H1 (cell line): ENCODE measurements around the gene MYO1G. TPM values are rescaled to one million over a fixed set of nuclear protein-coding genes. Genes with fewer than 3 reads are reported as not detected.

ENCODE experiments used
- CTCF ChIA-PET: fragments of 300-600 bp; sonication (Branson Sonifier 250); formaldehyde crosslinking; loops from one replicate; lab custom pipeline; 2021; ENCODE audit not compliant: partially characterized antibody; lab: Charles Lee
- POLR2A ChIA-PET: fragments of 300-600 bp; sonication (Branson Sonifier 250); formaldehyde crosslinking; loops from one replicate; lab custom pipeline; 2021; ENCODE audit warnings: inconsistent platforms; ENCODE audit not compliant: partially characterized antibody; lab: Charles Lee
- DNase-seq, 2 experiments: peaks; one replicate each; pipeline versions ENCODE4 v3.0.0 to v3.0.0-alpha.2; 2010 to 2022; ENCODE audit warnings: low spot score in 2 of 2, low read depth in 1 of 2, mixed read lengths in 1 of 2
- FAIRE-seq: peaks from 2 replicates; lab custom pipeline; 2011; peaks lifted over from hg19 to GRCh38; lab: Jason Lieb, UNC
- H2AFZ ChIP-seq: 2 replicates; pipeline ENCODE4 v1.8.1; 2012; ENCODE audit warnings: low read length, inconsistent platforms
- H2AK5ac ChIP-seq: 2 replicates; pipeline ENCODE4 v1.6.1; 2013; ENCODE audit warnings: low read depth, low read length
- H2BK120ac ChIP-seq: replicated peaks from 2 replicates; pipeline ENCODE3; 2013; ENCODE audit warnings: low read depth, low read length, inconsistent platforms
- H2BK12ac ChIP-seq: 2 replicates; pipeline ENCODE4 v1.6.1; 2013; ENCODE audit warnings: low read depth, low read length
- H2BK15ac ChIP-seq: 2 replicates; pipeline ENCODE4 v1.6.1; 2013; ENCODE audit warnings: low read length
- H2BK20ac ChIP-seq: 2 replicates; pipeline ENCODE4 v1.6.1; 2013; ENCODE audit warnings: low read length
- H2BK5ac ChIP-seq: 2 replicates; pipeline ENCODE4 v1.6.1; 2013; ENCODE audit warnings: low read depth, low read length
- H3K14ac ChIP-seq: 2 replicates; pipeline ENCODE4 v1.6.1; 2013; ENCODE audit warnings: inconsistent platforms; ENCODE audit not compliant: insufficient read length
- H3K18ac ChIP-seq: 2 replicates; pipeline ENCODE4 v1.6.1; 2013; ENCODE audit warnings: low read length; ENCODE audit errors: extremely low read depth
- H3K23ac ChIP-seq: 2 replicates; pipeline ENCODE4 v1.6.1; 2013; ENCODE audit warnings: inconsistent platforms; ENCODE audit not compliant: insufficient read length
- H3K23me2 ChIP-seq: 2 replicates; pipeline ENCODE4 v1.6.1; 2013; ENCODE audit warnings: low read depth, low read length
- H3K27ac ChIP-seq: 2 replicates; pipeline ENCODE4 v1.6.1; 2011; ENCODE audit warnings: low read depth, low read length, inconsistent platforms
- H3K27me3 ChIP-seq, 4 experiments: replicated peaks in 1 of 4; 1 replicate in 1 of 4; 2 replicates in 3 of 4; pipeline versions ENCODE4 v1.6.1 to v1.8.1; 2011 to 2013; ENCODE audit warnings: low read length in 3 of 4, mild to moderate bottlenecking in 3 of 4, inconsistent platforms in 2 of 4, mixed read lengths in 2 of 4, moderate library complexity in 1 of 4; ENCODE audit not compliant: control insufficient read depth in 3 of 4, insufficient read depth in 3 of 4; ENCODE audit errors: extremely low read depth in 1 of 4
- H3K36me3 ChIP-seq, 4 experiments: 2 replicates each; pipeline versions ENCODE4 v1.6.1 to v1.8.1; 2011 to 2013; ENCODE audit warnings: mild to moderate bottlenecking in 4 of 4, low read length in 3 of 4, moderate library complexity in 2 of 4, control low read depth in 1 of 4, inconsistent platforms in 1 of 4; ENCODE audit not compliant: insufficient read depth in 4 of 4, control insufficient read depth in 2 of 4
- H3K4ac ChIP-seq: replicated peaks from 2 replicates; pipeline ENCODE3; 2013; ENCODE audit warnings: low read length, low read depth, mixed read lengths, inconsistent platforms; ENCODE audit not compliant: insufficient read length
- H3K4me1 ChIP-seq, 4 experiments: replicated peaks in 1 of 4; 1 replicate in 1 of 4; 2 replicates in 3 of 4; pipeline versions ENCODE4 v1.6.1 to v1.8.1; 2011 to 2013; ENCODE audit warnings: low read length in 3 of 4, inconsistent platforms in 2 of 4, mixed read lengths in 1 of 4; ENCODE audit not compliant: insufficient read depth in 4 of 4, control insufficient read depth in 3 of 4
- H3K4me2 ChIP-seq, 2 experiments: 2 replicates each; pipeline versions ENCODE4 v1.6.1 to v1.8.1; 2011 to 2013; ENCODE audit warnings: low read depth in 2 of 2, low read length in 2 of 2, control low read depth in 1 of 2, inconsistent platforms in 1 of 2, mild to moderate bottlenecking in 1 of 2; ENCODE audit not compliant: insufficient read depth in 1 of 2
- H3K4me3 ChIP-seq, 4 experiments: fragments of 200-600, 300-600 bp in 1 of 4; sonication (generic), shearing (Covaris generic), sonication (Bioruptor Twin) in 1 of 4; 2 replicates each; pipeline versions ENCODE4 v1.5.1 to v1.8.1; 2011 to 2016; ENCODE audit warnings: low read length in 4 of 4, low read depth in 3 of 4, control low read depth in 2 of 4, inconsistent platforms in 2 of 4, mild to moderate bottlenecking in 2 of 4, mixed read lengths in 1 of 4, moderate library complexity in 1 of 4; ENCODE audit not compliant: insufficient read depth in 2 of 4; ENCODE audit errors: extremely low read depth in 1 of 4
- H3K56ac ChIP-seq: replicated peaks from 2 replicates; pipeline ENCODE3; 2013; ENCODE audit warnings: low read depth, mild to moderate bottlenecking, mixed read lengths, low read length, inconsistent platforms; ENCODE audit not compliant: insufficient read length
- H3K79me1 ChIP-seq: 2 replicates; pipeline ENCODE4 v1.6.1; 2013; ENCODE audit warnings: low read depth, low read length, control low read depth
- H3K79me2 ChIP-seq, 2 experiments: 2 replicates each; pipeline versions ENCODE4 v1.6.1 to v1.8.1; 2012 to 2013; ENCODE audit warnings: low read length in 2 of 2, mild to moderate bottlenecking in 2 of 2, inconsistent platforms in 1 of 2; ENCODE audit not compliant: insufficient read depth in 2 of 2, control insufficient read depth in 1 of 2
- H3K9ac ChIP-seq, 4 experiments: replicated peaks in 1 of 4; 1 replicate in 1 of 4; 2 replicates in 3 of 4; pipeline versions ENCODE4 v1.6.1 to v1.8.1; 2011 to 2013; ENCODE audit warnings: low read depth in 3 of 4, low read length in 3 of 4, control low read depth in 2 of 4, mild to moderate bottlenecking in 2 of 4, moderate library complexity in 2 of 4, inconsistent platforms in 1 of 4; ENCODE audit errors: extremely low read depth in 1 of 4
- H3K9me3 ChIP-seq, 2 experiments: 2 replicates each; pipeline versions ENCODE4 v1.6.1 to v1.8.1; 2012 to 2013; ENCODE audit warnings: mild to moderate bottlenecking in 2 of 2, moderate library complexity in 2 of 2, control low read depth in 1 of 2, inconsistent platforms in 1 of 2, low read depth in 1 of 2, low read length in 1 of 2, mixed read lengths in 1 of 2; ENCODE audit not compliant: insufficient read depth in 2 of 2
- H4K20me1 ChIP-seq, 2 experiments: replicated peaks in 1 of 2; 2 replicates each; pipeline versions ENCODE3 to v1.8.1; 2011 to 2013; ENCODE audit warnings: inconsistent platforms in 2 of 2, low read length in 2 of 2, mild to moderate bottlenecking in 1 of 2; ENCODE audit not compliant: insufficient read depth in 2 of 2, control insufficient read depth in 1 of 2
- H4K5ac ChIP-seq: 2 replicates; pipeline ENCODE4 v1.6.1; 2013; ENCODE audit warnings: low read length, low read depth, mixed read lengths, inconsistent platforms; ENCODE audit not compliant: insufficient read length
- H4K8ac ChIP-seq: 2 replicates; pipeline ENCODE4 v1.8.0; 2013; ENCODE audit warnings: mild to moderate bottlenecking, moderate library complexity, low read length, inconsistent platforms; ENCODE audit not compliant: insufficient read depth; ENCODE audit errors: extremely low read depth
- H4K91ac ChIP-seq: replicated peaks from 2 replicates; pipeline ENCODE3; 2013; ENCODE audit warnings: low read length, mixed read lengths, inconsistent platforms; ENCODE audit not compliant: insufficient read length
- CEBPB ChIP-seq: IDR thresholded peaks from 2 replicates; pipeline ENCODE4 v1.6.1; 2012; ENCODE audit warnings: low read depth, low read length
- CHD1 ChIP-seq: IDR thresholded peaks from 2 replicates; pipeline ENCODE4 v1.6.1; 2012; ENCODE audit warnings: low read depth, low read length, improper control_type of control experiment
- GTF2F1 ChIP-seq: IDR thresholded peaks from 2 replicates; pipeline ENCODE4 v1.6.1; 2012; ENCODE audit warnings: low read depth, low read length, improper control_type of control experiment, borderline replicate concordance
- POLR2AphosphoS5 ChIP-seq: IDR thresholded peaks from 2 replicates; pipeline ENCODE4 v1.6.1; 2011; ENCODE audit warnings: low read depth, low read length
- SIRT6 ChIP-seq: IDR thresholded peaks from one replicate; pipeline ENCODE4 v1.7.1; 2012; ENCODE audit warnings: low read length, inconsistent platforms
- SIX5 ChIP-seq: IDR thresholded peaks from 2 replicates; pipeline ENCODE4 v1.6.1; 2011; ENCODE audit warnings: mild to moderate bottlenecking, low read depth, low read length
- TEAD4 ChIP-seq: IDR thresholded peaks from 2 replicates; pipeline ENCODE4 v1.6.1; 2012; ENCODE audit warnings: low read depth, low read length, inconsistent platforms, mixed read lengths
- WGBS, 2 experiments: shearing (Covaris generic) in 1 of 2; methylation state at CpG; one replicate each; pipeline versions ENCODE4 v1.1.6 to v1.1.7; 2013 to 2015; ENCODE audit warnings: low lambda C conversion rate in 2 of 2, mixed read lengths in 2 of 2, inconsistent platforms in 1 of 2, low coverage in 1 of 2, missing lambda C conversion rate in 1 of 2; ENCODE audit not compliant: insufficient replicate concordance in 2 of 2, insufficient coverage in 1 of 2, insufficient read length in 1 of 2; ENCODE audit errors: extremely low coverage in 1 of 2, missing lambda C conversion rate in 1 of 2; 5-methylcytosine and 5-hydroxymethylcytosine counted together
- polyA plus RNA-seq, 7 experiments: library from polyadenylated mRNA; depleted of rRNA in 3 of 7; stranded (reverse) in 5 of 7; unstranded in 2 of 7; fragments of >200 nt in 5 of 7; fragments of 200-250 nt in 2 of 7; gene quantifications; 1 replicate in 5 of 7; 2 replicates in 1 of 7; 4 replicates in 1 of 7; pipeline versions ENCODE4 v1.2.1 to v1.2.3, GENCODE V29; 2011 to 2013; ENCODE audit warnings: missing spikeins in 2 of 7, mixed read lengths in 2 of 7
- total RNA-seq: library from RNA; stranded (reverse); fragmentation: NEBNext Ultra II Directional; extraction: Animal tissue kit (Norgen Biotek cat#: 25700); gene quantifications from 2 replicates; pipeline ENCODE4 v1.2.1, GENCODE V29; 2021

Gene MYO1G
- total and polyA plus RNA-seq, 2 of the 8 experiments (the other 6 are each of a cell fraction or from before 2014, with no cell fraction given) = 0.08 to 0.19 TPM

GRCh38 chr7:44977959-44978335 lies 868 bp downstream of the MYO1G start:
- H3K36me3 ChIP-seq = peaks cover 2 to 10% (median 7%) of the 10 kb centered on the region in 4 experiments
- no peaks in the 10 kb centered on the region for H3K9me3 ChIP-seq
- no peaks in the 10 kb centered on the region for H3K27me3 ChIP-seq
- no peaks in the 10 kb centered on the region for H3K79me2 ChIP-seq
- H3K4me1 ChIP-seq = no peaks in the 10 kb centered on the region
- FAIRE-seq = no peak
- no peak overlapping the region for H4K5ac ChIP-seq
- H3K4me2 ChIP-seq = no peak overlapping the region
- no peak overlapping the region for H2BK20ac ChIP-seq
- no peak overlapping the region for H2BK5ac ChIP-seq
- no peak overlapping the region for H2AFZ ChIP-seq
- H3K14ac ChIP-seq = no peak overlapping the region
- peaks cover 0 to 5% of the 10 kb centered on the region in 2 experiments for H4K20me1 ChIP-seq
- H3K4ac ChIP-seq = no peak overlapping the region
- DNase-seq = no peak
- TF ChIP-seq SIRT6 (no peak), POLR2AphosphoS5 (no peak), CHD1 (no peak), CEBPB (no peak), TEAD4 (no peak), SIX5 (no peak), GTF2F1 (no peak)
- no peaks in the 10 kb centered on the region for H3K79me1 ChIP-seq
- no peak overlapping the region for H3K18ac ChIP-seq
- no peak overlapping the region for H2BK15ac ChIP-seq
- no peak overlapping the region for H3K56ac ChIP-seq
- no peak overlapping the region for H3K27ac ChIP-seq
- no peaks in the 10 kb centered on the region for H3K23me2 ChIP-seq
- no peak overlapping the region for H4K8ac ChIP-seq
- WGBS, 2 experiments = 90% methylated on average over 6 of the region's 6 CpGs; no CpG with 5 or more reads in 1 of the 2 experiments
- H2BK120ac ChIP-seq = no peak overlapping the region
- H2BK12ac ChIP-seq = no peak overlapping the region
- H3K4me3 ChIP-seq = no peak overlapping the region
- no peak overlapping the region for H3K23ac ChIP-seq
- ChIA-PET POLR2A (interaction anchor here (0.7 to 10.8 kb wide), 7 partner anchors 8 to 173 kb away, joined by 3 to 327 read pairs (median 5); no protein-coding TSS in a partner anchor), CTCF (interaction anchor here (1.3 to 1.5 kb wide), 2 partner anchors 127 to 158 kb away, joined by 3 to 4 read pairs; no protein-coding TSS in a partner anchor)
- H3K9ac ChIP-seq = no peak overlapping the region
- H4K91ac ChIP-seq = no peak overlapping the region
- H2AK5ac ChIP-seq = no peak overlapping the region
